ENCODE results near the gene LGSN.
"Not testable (repeated sequence)": the region's sequence is repeated elsewhere in the genome, so short reads cannot be mapped to it uniquely, and the experiment has no call there.

The LGSN gene

GRCh38 chr6:63346217-63346835, 26.5 kb upstream of the LGSN start:
- H3K9ac ChIP-seq (ENCODE audit: low read depth, low read length), result no peak overlapping the region
- H3K4me2 ChIP-seq (ENCODE audit: insufficient read depth, low read length), result no peak overlapping the region
- H2AFZ ChIP-seq (ENCODE audit: low read depth, low read length), result no peak overlapping the region
- TF ChIP-seq CTCF (IDR thresholded peaks at IDR 0.05; ENCODE audit: borderline replicate concordance, extremely low read depth, low read length, poor library complexity, severe bottlenecking) (no peak), EZH2 (IDR thresholded peaks at IDR 0.05; ENCODE audit: borderline replicate concordance, low read depth, low read length, severe bottlenecking) (no peak)
- no peaks in the 10 kb centered on the region for H3K36me3 ChIP-seq (ENCODE audit: insufficient read depth, low read length)
- ATAC-seq (ENCODE audit: insufficient read depth, low read depth), result no peak
- peaks cover 1% of the 10 kb centered on the region for H3K9me3 ChIP-seq (ENCODE audit: insufficient read depth, low read length, severe bottlenecking)
- no peak for DNase-seq
- H3K4me1 ChIP-seq (ENCODE audit: insufficient read depth, low read length), result no peaks in the 10 kb centered on the region
- H3K27ac ChIP-seq (ENCODE audit: low read length), result no peak overlapping the region
- H4K20me1 ChIP-seq (ENCODE audit: insufficient read depth, low read length), result no peaks in the 10 kb centered on the region
- H3K27me3 ChIP-seq (ENCODE audit: insufficient read depth, low read length, poor library complexity), result no peaks in the 10 kb centered on the region
- H3K79me2 ChIP-seq (ENCODE audit: insufficient read depth, low read length), result no peaks in the 10 kb centered on the region
- no peak overlapping the region for H3K4me3 ChIP-seq (ENCODE audit: low read depth in 1 of 2, low read length in 2 of 2)

GRCh38 chr6:63340351-63340750, 20.6 kb upstream of the LGSN start:
- DNase-seq, result no peak
- H3K79me2 ChIP-seq (ENCODE audit: insufficient read depth, low read length), result no peaks in the 10 kb centered on the region
- H3K9ac ChIP-seq (ENCODE audit: low read depth, low read length), result no peak overlapping the region
- no peaks in the 10 kb centered on the region for H4K20me1 ChIP-seq (ENCODE audit: insufficient read depth, low read length)
- no peak overlapping the region for H2AFZ ChIP-seq (ENCODE audit: low read depth, low read length)
- no peak for ATAC-seq (ENCODE audit: insufficient read depth, low read depth)
- peaks cover 10% of the 10 kb centered on the region for H3K9me3 ChIP-seq (ENCODE audit: insufficient read depth, low read length, severe bottlenecking)
- no peak overlapping the region for H3K4me2 ChIP-seq (ENCODE audit: insufficient read depth, low read length)
- H3K27me3 ChIP-seq (ENCODE audit: insufficient read depth, low read length, poor library complexity), result no peaks in the 10 kb centered on the region
- no peaks in the 10 kb centered on the region for H3K4me1 ChIP-seq (ENCODE audit: insufficient read depth, low read length)
- no peak for TF ChIP-seq EZH2 (IDR thresholded peaks at IDR 0.05; ENCODE audit: borderline replicate concordance, low read depth, low read length, severe bottlenecking)
- TF ChIP-seq CTCF (IDR thresholded peaks at IDR 0.05; ENCODE audit: borderline replicate concordance, extremely low read depth, low read length, poor library complexity, severe bottlenecking), result no peak
- H3K36me3 ChIP-seq (ENCODE audit: insufficient read depth, low read length), result no peaks in the 10 kb centered on the region
- no peak overlapping the region for H3K27ac ChIP-seq (ENCODE audit: low read length)
- H3K4me3 ChIP-seq (ENCODE audit: low read depth in 1 of 2, low read length in 2 of 2), result no peak overlapping the region

DNA sequence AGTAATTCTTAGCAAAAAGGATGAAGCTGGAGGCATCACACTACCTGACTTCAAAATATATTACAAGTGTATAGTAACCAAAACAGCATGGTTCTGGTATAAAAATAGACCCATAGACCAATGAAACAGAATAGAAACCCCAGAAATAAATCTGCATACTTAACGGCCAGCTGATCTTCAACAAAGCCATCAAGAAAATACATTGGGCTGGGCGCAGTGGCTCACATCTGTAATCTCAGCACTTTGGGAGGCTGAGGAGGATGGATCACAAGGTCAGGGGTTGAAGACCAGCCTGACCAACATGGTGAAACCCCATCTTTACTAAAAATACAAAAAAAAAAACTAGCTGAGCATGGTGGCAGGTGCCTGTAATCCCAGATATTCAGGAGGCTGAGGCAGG, 14.9 kb upstream of the LGSN start:
- ATAC-seq (ENCODE audit: insufficient read depth, low read depth); H3K4me2 ChIP-seq (ENCODE audit: insufficient read depth, low read length); H3K9ac ChIP-seq (ENCODE audit: low read depth, low read length); H2AFZ ChIP-seq (ENCODE audit: low read depth, low read length); H3K79me2 ChIP-seq (ENCODE audit: insufficient read depth, low read length); H3K27me3 ChIP-seq (ENCODE audit: insufficient read depth, low read length, poor library complexity); H3K27ac ChIP-seq (ENCODE audit: low read length); H3K36me3 ChIP-seq (ENCODE audit: insufficient read depth, low read length); H4K20me1 ChIP-seq (ENCODE audit: insufficient read depth, low read length); H3K9me3 ChIP-seq (ENCODE audit: insufficient read depth, low read length, severe bottlenecking); H3K4me1 ChIP-seq (ENCODE audit: insufficient read depth, low read length); H3K4me3 ChIP-seq (ENCODE audit: low read depth in 1 of 2, low read length in 2 of 2); DNase-seq: not testable (repeated sequence)

DNA sequence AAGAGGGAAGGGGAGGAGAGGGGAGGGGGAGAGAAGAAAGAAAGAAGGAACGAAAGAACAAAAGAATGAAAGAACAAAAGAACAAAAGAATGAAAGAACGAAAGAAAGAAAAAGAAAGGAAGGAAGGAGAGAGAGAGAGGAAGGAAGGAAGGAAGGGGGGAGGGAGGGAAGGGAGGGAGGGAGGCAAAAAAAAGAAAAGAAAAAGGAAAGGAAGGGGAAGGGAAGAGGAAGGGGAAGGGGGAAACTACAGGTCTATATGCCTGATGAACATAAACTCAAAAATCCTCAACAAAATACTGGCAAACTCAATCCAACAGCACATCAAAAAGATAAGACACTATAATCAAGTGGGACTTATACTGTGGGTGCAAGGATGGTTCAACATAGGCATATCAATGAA, 13.7 kb upstream of the LGSN start:
- H3K79me2 ChIP-seq (ENCODE audit: insufficient read depth, low read length), result no peaks in the 10 kb centered on the region
- H3K4me1 ChIP-seq (ENCODE audit: insufficient read depth, low read length), result no peaks in the 10 kb centered on the region
- no peak overlapping the region for H3K27ac ChIP-seq (ENCODE audit: low read length)
- no peaks in the 10 kb centered on the region for H4K20me1 ChIP-seq (ENCODE audit: insufficient read depth, low read length)
- H3K9ac ChIP-seq (ENCODE audit: low read depth, low read length), result no peak overlapping the region
- no peaks in the 10 kb centered on the region for H3K36me3 ChIP-seq (ENCODE audit: insufficient read depth, low read length)
- H2AFZ ChIP-seq (ENCODE audit: low read depth, low read length), result no peak overlapping the region
- H3K4me3 ChIP-seq (ENCODE audit: low read depth in 1 of 2, low read length in 2 of 2), result no peak overlapping the region
- TF ChIP-seq EZH2 (IDR thresholded peaks at IDR 0.05; ENCODE audit: borderline replicate concordance, low read depth, low read length, severe bottlenecking) (no peak), CTCF (IDR thresholded peaks at IDR 0.05; ENCODE audit: borderline replicate concordance, extremely low read depth, low read length, poor library complexity, severe bottlenecking) (no peak)
- no peak for ATAC-seq (ENCODE audit: insufficient read depth, low read depth)
- no peak for DNase-seq
- H3K4me2 ChIP-seq (ENCODE audit: insufficient read depth, low read length), result no peak overlapping the region
- no peaks in the 10 kb centered on the region for H3K9me3 ChIP-seq (ENCODE audit: insufficient read depth, low read length, severe bottlenecking)
- no peaks in the 10 kb centered on the region for H3K27me3 ChIP-seq (ENCODE audit: insufficient read depth, low read length, poor library complexity)

DNA sequence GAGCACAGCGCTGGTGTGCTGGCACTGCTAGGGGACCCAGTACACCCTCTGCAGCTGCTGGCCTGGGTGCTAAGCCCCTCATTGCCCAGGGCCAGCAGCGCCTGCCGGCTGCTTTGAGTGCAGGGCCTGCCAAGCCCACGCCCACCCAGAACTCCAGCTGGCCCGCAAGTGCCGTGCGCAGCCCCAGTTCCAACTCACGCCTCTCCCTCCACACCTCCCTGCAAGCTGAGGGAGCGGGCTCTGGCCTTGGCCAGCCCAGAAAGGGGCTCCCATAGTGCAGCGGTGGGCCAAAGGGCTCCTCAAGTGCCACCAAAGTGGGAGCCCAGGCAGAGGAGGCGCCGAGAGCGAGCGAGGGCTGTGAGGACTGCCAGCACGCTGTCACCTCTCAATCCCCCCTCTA, 6.8 kb upstream of the LGSN start:
- DNase-seq; H3K79me2 ChIP-seq (ENCODE audit: insufficient read depth, low read length); H3K9me3 ChIP-seq (ENCODE audit: insufficient read depth, low read length, severe bottlenecking); ATAC-seq (ENCODE audit: insufficient read depth, low read depth); H3K4me2 ChIP-seq (ENCODE audit: insufficient read depth, low read length); H4K20me1 ChIP-seq (ENCODE audit: insufficient read depth, low read length); H3K27ac ChIP-seq (ENCODE audit: low read length); H3K36me3 ChIP-seq (ENCODE audit: insufficient read depth, low read length); H3K4me1 ChIP-seq (ENCODE audit: insufficient read depth, low read length); H3K9ac ChIP-seq (ENCODE audit: low read depth, low read length); H3K4me3 ChIP-seq (ENCODE audit: low read depth in 1 of 2, low read length in 2 of 2); H2AFZ ChIP-seq (ENCODE audit: low read depth, low read length); H3K27me3 ChIP-seq (ENCODE audit: insufficient read depth, low read length, poor library complexity): not testable (repeated sequence)
